ENCODE data around the gene VWA8. TPM values are rescaled to one million over a fixed set of nuclear protein-coding genes. Genes with fewer than 3 reads are reported as not detected.
"Not testable (repeated sequence)": the region's sequence is repeated elsewhere in the genome, so short reads cannot be mapped to it uniquely, and the experiment has no call there.

Gene VWA8
- total RNA-seq, 1 donor from 2014 or later, result 17.6 TPM

DNA sequence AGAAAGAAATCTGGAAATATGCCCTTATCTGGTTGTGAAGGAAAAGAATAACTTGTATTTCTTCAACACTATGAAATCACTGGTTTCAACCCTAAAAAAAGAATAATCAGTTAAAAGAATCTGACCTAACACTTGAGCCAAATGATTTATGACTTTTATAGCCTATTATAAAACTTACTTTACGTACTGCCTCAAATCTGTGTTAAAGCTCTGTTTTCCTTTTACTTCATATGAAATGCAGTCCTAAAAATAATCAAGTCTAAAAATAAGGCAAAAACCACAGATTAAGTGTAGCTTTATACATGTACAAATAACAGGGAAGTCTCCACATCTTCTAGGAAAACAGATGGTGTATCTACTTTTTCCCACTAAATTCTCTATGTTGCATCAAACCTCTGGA is 101.3 kb downstream of the VWA8 start:
- intact Hi-C loops (cut with micrococcal nuclease), result no loop called here

GRCh38 chr13:41858780-41859179 is 102.1 kb downstream of the VWA8 start:
- intact Hi-C loops (cut with micrococcal nuclease), result no loop called here

GRCh38 chr13:41854758-41855157 is 106.2 kb downstream of the VWA8 start:
- intact Hi-C loops (cut with micrococcal nuclease), result no loop called here

- intact Hi-C loops (cut with micrococcal nuclease), result no loop called here
Observed at GRCh38 chr13:41851351-41851750, 109.6 kb downstream of the VWA8 start.

GRCh38 chr13:41848435-41849255 is 112.3 kb downstream of the VWA8 start:
- intact Hi-C loops (cut with micrococcal nuclease), result no loop called here

- intact Hi-C loops (cut with micrococcal nuclease), result no loop called here
Observed at GRCh38 chr13:41847216-41847615, 113.7 kb downstream of the VWA8 start.

- intact Hi-C loops (cut with micrococcal nuclease), result no loop called here
Observed at GRCh38 chr13:41842036-41842620, 118.8 kb downstream of the VWA8 start.

GRCh38 chr13:41837629-41838028 is 123.3 kb downstream of the VWA8 start:
- intact Hi-C loops (cut with micrococcal nuclease), result no loop called here

- intact Hi-C loops (cut with micrococcal nuclease), result no loop called here
Observed at GRCh38 chr13:41835871-41836270, 125.0 kb downstream of the VWA8 start.

DNA sequence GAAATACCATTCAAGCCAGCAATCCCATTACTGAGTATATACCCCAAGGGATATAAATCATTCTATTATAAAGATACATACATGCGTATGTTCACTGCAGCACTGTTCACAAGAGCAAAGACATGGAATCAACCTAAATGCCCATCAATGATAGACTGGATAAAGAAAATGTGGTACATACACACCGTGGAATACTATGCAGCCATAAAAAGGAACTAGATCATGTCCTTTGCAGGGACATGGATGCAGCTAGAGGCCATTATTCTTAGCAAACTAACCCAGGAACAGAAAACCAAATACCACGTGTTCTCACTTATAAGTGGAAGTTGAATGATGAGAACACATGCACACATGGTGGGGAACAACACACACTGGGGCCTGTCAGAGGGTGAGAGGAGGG is 126.2 kb downstream of the VWA8 start:
- intact Hi-C loops (cut with micrococcal nuclease), result not testable (repeated sequence)

DNA sequence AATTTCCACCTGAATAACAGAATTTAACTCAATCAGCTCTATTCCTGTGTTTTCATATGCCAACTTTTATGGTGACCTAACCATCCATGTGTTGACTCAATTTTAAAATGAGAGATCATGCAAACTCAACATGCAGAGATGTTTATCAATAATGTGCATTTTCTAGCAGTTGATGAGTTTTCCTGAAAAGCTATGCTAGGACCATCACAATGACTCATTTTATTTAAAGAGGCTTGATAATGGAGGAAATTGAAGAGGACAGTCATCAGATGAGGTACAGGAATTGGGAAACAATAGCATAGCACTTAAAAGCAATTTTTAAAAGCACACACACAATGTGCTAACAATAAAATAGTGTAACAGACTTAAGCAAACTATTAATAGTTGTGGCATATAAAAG is 127.1 kb downstream of the VWA8 start:
- intact Hi-C loops (cut with micrococcal nuclease), result no loop called here

DNA sequence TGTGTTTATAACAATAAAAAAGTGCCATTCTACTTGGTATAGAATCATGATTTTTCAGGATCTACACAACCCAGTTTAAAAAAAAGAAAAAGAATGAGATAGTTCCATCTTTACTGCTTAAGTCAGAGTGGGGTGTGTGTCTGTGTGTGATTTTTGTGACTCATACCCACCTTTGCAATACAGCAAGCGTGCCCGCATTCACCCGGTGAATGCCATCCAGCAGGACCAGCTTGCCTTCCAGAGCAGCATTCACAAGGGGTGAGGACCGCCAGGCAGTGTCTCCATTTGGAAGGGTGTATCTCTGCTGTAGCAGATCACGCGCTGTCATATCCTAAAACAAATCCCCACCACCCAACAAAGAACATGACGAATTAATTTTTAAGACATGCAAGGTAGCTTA is 127.7 kb downstream of the VWA8 start:
- intact Hi-C loops (cut with micrococcal nuclease), result no loop called here

GRCh38 chr13:41827507-41828213 is 133.2 kb downstream of the VWA8 start:
- intact Hi-C loops (cut with micrococcal nuclease), result no loop called here

DNA sequence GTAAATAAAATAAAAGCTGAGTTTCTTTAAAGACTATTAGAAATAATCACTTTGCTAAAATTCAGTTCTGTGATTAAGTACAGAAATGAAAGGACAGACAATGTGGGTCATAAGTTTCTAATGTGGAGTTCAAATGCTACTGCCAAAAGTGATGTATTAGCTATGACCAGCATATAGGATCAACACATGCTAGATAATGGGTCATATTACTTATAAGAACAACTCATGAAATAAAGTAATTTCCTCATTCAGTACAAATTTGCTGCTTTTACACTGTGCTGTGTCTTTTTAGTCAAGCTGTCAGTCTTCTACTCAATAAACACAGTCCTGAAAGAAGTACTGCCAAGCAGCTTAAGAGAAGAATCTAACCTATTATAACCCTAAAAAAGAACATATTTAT is 135.2 kb downstream of the VWA8 start:
- intact Hi-C loops (cut with micrococcal nuclease), result no loop called here

DNA sequence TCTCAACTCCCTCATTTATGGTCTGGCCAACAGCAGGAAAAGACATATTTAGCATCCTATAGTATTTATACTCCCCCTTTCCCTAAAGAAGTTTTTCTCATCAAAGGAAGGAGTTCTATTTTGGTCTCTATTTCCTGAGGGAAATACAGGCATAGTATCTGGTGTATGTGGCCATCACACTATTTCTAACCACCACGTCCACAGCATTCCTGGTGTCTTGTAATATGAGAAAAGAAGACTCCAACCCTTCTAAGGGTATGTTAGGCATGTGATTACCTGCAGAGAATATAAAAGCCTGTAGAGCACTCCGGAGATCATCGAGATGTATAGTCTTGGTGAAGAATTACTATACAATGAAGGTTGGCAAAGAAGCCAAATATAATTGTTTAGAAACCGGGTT is 137.4 kb downstream of the VWA8 start:
- intact Hi-C loops (cut with micrococcal nuclease), result no loop called here

- intact Hi-C loops (cut with micrococcal nuclease), result no loop called here
Observed at GRCh38 chr13:41822560-41822959, 138.3 kb downstream of the VWA8 start.

DNA sequence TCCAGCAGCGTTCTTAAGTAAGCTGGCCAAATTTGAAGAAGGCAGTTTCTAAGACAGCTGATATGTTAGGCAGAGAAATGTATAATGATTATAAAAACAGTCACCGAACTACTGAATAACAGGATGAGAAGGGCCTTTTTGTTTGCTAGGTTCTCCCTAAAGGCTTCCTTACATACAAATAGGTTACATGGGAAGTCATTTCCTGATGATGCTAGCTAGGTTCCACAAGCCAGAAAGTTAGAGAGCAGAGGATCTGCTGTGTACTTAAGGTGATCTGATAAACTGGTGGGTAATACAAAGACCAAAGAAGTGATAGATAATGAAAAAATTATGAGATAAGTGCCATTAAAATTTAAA is 139.7 kb downstream of the VWA8 start:
- intact Hi-C loops (cut with micrococcal nuclease), result no loop called here

DNA sequence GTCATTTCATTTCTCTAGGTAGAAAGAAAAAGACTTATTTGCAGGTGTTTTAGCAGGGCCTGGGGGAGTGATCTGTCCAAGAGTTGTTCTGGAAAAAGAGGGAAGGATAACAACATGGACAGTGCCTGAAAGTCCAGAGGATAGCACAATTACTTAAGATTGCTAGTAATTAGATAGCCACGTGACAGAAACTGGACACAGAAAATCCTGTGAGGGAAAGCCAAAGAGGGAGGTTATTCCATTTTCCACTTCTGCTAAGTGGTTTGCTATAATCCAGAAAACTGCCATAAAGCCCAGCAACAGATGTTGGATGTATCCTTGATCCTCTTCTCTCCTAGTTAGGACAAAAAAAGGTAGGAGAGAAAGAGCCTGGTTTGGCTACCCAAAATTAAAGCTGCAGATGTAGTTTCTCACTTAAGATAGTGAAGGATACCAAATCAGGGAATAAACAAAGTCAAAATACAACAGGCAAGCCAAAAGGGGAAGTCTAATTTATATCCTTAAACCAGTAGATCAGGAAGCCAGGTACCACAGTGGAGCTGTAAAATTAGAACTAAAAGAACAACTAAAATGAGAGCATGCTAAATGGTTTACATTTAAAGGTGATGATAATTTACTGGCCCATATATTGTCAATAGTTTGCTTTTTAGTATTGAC is 140.2 kb downstream of the VWA8 start:
- intact Hi-C loops (cut with micrococcal nuclease), result no loop called here

GRCh38 chr13:41816057-41816456 is 144.9 kb downstream of the VWA8 start:
- intact Hi-C loops (cut with micrococcal nuclease), result no loop called here

DNA sequence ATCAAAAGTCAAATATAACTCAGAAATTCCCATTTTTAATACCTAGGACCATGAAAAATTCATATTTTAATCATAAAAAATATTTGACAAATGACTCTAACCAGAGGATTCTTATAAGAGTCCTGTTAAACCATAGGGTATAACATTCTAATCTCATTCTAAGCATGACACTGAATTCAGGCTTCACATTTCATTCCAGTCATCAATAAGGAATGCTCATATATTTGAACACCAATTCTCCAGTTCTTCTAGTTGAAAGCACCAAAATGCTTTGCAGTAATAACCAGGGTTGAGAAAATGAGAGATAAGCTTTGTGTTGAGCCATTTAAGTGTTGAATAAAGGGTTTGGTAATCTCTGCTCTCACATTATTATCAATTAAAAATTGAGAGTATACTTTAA is 147.5 kb downstream of the VWA8 start:
- intact Hi-C loops (cut with micrococcal nuclease), result no loop called here

DNA sequence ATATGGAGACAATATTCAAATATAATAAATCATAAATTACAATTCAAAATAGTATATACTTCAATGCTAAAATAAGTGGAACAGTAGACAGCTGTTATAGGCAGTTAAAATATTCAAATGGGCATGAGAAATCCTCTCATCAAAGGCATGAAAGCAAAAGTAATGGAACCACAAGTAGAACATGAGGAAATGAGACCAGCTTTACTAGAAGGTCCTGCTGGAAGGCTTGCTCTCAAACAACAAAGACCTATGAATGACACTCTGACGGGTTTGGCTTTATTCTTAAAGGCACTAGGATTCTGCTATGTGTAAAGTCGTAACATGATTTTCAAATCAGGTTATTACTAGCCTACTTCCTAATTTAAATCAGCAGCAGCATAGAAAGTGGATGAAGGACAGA is 148.1 kb downstream of the VWA8 start:
- intact Hi-C loops (cut with micrococcal nuclease), result no loop called here

- intact Hi-C loops (cut with micrococcal nuclease), result no loop called here
Observed at GRCh38 chr13:41812237-41812636, 148.7 kb downstream of the VWA8 start.
